Measurements from ENCODE around the gene THAP5. TPM values are rescaled to one million over a fixed set of nuclear protein-coding genes. Genes with fewer than 3 reads are reported as not detected.

The THAP5 gene
- total and polyA plus RNA-seq, 4 donors = 11.3 to 29.9 (median 15.5) TPM

DNA sequence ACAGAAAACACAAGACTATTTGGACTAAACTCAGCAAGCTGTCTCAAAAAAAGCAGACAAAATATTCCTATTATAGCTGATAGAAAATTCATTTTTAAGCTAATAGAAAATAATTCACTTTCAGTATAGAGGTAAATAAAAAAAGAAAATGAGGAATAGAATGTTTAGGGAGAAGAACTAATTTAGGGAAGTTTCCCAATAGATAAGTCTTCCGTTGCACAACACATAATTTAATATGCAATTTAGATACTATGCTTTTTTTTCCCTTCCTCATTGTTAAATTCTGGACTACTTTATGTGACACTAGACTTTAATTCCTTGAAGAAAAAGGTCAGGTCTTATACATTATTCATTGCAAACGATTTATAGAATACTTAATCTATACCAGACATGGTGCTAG, 53.9 kb downstream of the THAP5 start:
- Histone ChIP-seq H3K4me3 (ENCODE audit: low read depth in 1 of 3, low read length in 3 of 3) (no peak overlapping the region), H3K9ac (ENCODE audit: low read depth in 1 of 2, low read length in 2 of 2) (no peak overlapping the region), H3K36me3 (ENCODE audit: control insufficient read depth in 4 of 4, insufficient read depth in 3 of 4, low read depth in 1 of 4, low read length in 3 of 4) (peaks cover 1 to 25% (median 22%) of the 10 kb centered on the region in 4 donors), H3K4me1 (ENCODE audit: control insufficient read depth in 4 of 4, insufficient read depth in 4 of 4, low read length in 3 of 4) (peaks cover 3 to 16% (median 12%) of the 10 kb centered on the region in 4 donors), H3K27ac (ENCODE audit: low read depth in 1 of 2, low read length in 2 of 2) (no peak overlapping the region), H3K9me3 (ENCODE audit: control insufficient read depth in 4 of 4, low read length in 3 of 4) (peaks cover 0 to 1% (median 0%) of the 10 kb centered on the region in 4 donors), H3K27me3 (ENCODE audit: control insufficient read depth in 4 of 4, insufficient read depth in 4 of 4, low read length in 3 of 4) (no peaks in the 10 kb centered on the region)
- DNase-seq (ENCODE audit: low spot score) = no peak
- WGBS = 79% methylated on average over 2 of the region's 2 CpGs
- no peak for TF ChIP-seq GABPA (IDR thresholded peaks at IDR 0.05 in 1 of 2, conservative IDR thresholded peaks at IDR 0.05 in 1 of 2)
- TF ChIP-seq, protein P1, sequence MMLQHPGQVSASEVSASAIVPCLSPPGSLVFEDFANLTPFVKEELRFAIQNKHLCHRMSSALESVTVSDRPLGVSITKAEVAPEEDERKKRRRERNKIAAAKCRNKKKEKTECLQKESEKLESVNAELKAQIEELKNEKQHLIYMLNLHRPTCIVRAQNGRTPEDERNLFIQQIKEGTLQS (IDR thresholded peaks at IDR 0.05) = no peak
- TF ChIP-seq, protein P2, sequence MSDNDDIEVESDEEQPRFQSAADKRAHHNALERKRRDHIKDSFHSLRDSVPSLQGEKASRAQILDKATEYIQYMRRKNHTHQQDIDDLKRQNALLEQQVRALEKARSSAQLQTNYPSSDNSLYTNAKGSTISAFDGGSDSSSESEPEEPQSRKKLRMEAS (IDR thresholded peaks at IDR 0.05) = no peak
- TF ChIP-seq, protein P3, sequence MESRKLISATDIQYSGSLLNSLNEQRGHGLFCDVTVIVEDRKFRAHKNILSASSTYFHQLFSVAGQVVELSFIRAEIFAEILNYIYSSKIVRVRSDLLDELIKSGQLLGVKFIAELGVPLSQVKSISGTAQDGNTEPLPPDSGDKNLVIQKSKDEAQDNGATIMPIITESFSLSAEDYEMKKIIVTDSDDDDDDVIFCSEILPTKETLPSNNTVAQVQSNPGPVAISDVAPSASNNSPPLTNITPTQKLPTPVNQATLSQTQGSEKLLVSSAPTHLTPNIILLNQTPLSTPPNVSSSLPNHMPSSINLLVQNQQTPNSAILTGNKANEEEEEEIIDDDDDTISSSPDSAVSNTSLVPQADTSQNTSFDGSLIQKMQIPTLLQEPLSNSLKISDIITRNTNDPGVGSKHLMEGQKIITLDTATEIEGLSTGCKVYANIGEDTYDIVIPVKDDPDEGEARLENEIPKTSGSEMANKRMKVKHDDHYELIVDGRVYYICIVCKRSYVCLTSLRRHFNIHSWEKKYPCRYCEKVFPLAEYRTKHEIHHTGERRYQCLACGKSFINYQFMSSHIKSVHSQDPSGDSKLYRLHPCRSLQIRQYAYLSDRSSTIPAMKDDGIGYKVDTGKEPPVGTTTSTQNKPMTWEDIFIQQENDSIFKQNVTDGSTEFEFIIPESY (IDR thresholded peaks at IDR 0.05) = no peak

DNA sequence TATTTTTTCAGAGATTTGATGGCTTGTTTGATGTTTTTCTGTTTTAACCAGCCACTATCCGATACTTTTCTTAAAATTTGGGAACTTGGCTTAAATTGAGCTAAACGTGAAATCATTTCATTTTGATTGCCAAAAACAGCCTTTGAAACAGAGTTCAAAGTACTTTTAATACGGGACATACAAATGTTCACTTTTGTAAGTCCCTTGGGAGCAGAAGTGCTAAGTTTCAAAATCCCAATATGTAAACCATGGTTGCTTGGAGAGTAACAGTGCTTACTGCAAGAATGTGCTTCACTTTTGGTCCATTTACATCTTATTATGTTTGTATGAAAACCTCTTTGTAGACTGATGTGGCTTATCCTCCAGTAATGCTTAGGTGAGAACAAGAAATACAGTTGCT, 54.5 kb downstream of the THAP5 start:
- H3K9me3 ChIP-seq (ENCODE audit: control insufficient read depth in 4 of 4, low read length in 3 of 4) = peaks cover 0 to 1% (median 0%) of the 10 kb centered on the region in 4 donors
- no peak overlapping the region for H3K4me3 ChIP-seq (ENCODE audit: low read depth in 1 of 3, low read length in 3 of 3)
- TF ChIP-seq, protein P1 (IDR thresholded peaks at IDR 0.05) = no peak
- TF ChIP-seq, protein P4, sequence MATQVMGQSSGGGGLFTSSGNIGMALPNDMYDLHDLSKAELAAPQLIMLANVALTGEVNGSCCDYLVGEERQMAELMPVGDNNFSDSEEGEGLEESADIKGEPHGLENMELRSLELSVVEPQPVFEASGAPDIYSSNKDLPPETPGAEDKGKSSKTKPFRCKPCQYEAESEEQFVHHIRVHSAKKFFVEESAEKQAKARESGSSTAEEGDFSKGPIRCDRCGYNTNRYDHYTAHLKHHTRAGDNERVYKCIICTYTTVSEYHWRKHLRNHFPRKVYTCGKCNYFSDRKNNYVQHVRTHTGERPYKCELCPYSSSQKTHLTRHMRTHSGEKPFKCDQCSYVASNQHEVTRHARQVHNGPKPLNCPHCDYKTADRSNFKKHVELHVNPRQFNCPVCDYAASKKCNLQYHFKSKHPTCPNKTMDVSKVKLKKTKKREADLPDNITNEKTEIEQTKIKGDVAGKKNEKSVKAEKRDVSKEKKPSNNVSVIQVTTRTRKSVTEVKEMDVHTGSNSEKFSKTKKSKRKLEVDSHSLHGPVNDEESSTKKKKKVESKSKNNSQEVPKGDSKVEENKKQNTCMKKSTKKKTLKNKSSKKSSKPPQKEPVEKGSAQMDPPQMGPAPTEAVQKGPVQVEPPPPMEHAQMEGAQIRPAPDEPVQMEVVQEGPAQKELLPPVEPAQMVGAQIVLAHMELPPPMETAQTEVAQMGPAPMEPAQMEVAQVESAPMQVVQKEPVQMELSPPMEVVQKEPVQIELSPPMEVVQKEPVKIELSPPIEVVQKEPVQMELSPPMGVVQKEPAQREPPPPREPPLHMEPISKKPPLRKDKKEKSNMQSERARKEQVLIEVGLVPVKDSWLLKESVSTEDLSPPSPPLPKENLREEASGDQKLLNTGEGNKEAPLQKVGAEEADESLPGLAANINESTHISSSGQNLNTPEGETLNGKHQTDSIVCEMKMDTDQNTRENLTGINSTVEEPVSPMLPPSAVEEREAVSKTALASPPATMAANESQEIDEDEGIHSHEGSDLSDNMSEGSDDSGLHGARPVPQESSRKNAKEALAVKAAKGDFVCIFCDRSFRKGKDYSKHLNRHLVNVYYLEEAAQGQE (IDR thresholded peaks at IDR 0.05) = no peak
- TF ChIP-seq RAD21 (IDR thresholded peaks at IDR 0.05) (no peak), SP1 (IDR thresholded peaks at IDR 0.05) (peak; percentile 60), TAF1 (conservative IDR thresholded peaks at IDR 0.05) (no peak), JUND (IDR thresholded peaks at IDR 0.05) (peak in 1 of 2 donors; percentile 27), EGR1 (IDR thresholded peaks at IDR 0.05; ENCODE audit: low read depth in 2 of 2) (no peak), NR2F2 (IDR thresholded peaks at IDR 0.05) (no peak), FOXA2 (IDR thresholded peaks at IDR 0.05) (no peak), HNF4A (conservative IDR thresholded peaks at IDR 0.05) (peak; percentile 97 to 98), FOXA1 (IDR thresholded peaks at IDR 0.05) (no peak), GABPA (IDR thresholded peaks at IDR 0.05 in 1 of 2, conservative IDR thresholded peaks at IDR 0.05 in 1 of 2) (no peak), YY1 (IDR thresholded peaks at IDR 0.05) (no peak), HNF4G (IDR thresholded peaks at IDR 0.05) (peak; percentile 71), RXRA (IDR thresholded peaks at IDR 0.05) (peak; percentile 16 to 44)
- TF ChIP-seq, protein P5, sequence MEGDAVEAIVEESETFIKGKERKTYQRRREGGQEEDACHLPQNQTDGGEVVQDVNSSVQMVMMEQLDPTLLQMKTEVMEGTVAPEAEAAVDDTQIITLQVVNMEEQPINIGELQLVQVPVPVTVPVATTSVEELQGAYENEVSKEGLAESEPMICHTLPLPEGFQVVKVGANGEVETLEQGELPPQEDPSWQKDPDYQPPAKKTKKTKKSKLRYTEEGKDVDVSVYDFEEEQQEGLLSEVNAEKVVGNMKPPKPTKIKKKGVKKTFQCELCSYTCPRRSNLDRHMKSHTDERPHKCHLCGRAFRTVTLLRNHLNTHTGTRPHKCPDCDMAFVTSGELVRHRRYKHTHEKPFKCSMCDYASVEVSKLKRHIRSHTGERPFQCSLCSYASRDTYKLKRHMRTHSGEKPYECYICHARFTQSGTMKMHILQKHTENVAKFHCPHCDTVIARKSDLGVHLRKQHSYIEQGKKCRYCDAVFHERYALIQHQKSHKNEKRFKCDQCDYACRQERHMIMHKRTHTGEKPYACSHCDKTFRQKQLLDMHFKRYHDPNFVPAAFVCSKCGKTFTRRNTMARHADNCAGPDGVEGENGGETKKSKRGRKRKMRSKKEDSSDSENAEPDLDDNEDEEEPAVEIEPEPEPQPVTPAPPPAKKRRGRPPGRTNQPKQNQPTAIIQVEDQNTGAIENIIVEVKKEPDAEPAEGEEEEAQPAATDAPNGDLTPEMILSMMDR (IDR thresholded peaks at IDR 0.05; ENCODE audit: low read depth, low read length, missing input control) = no peak
- TF ChIP-seq, protein P3 (IDR thresholded peaks at IDR 0.05) = no peak
- TF ChIP-seq, protein P2 (IDR thresholded peaks at IDR 0.05) = peak; percentile 13
- peaks cover 3 to 16% (median 12%) of the 10 kb centered on the region in 4 donors for H3K4me1 ChIP-seq (ENCODE audit: control insufficient read depth in 4 of 4, insufficient read depth in 4 of 4, low read length in 3 of 4)
- no peak overlapping the region for H3K9ac ChIP-seq (ENCODE audit: low read depth in 1 of 2, low read length in 2 of 2)
- peaks cover 1 to 28% (median 25%) of the 10 kb centered on the region in 4 donors for H3K36me3 ChIP-seq (ENCODE audit: control insufficient read depth in 4 of 4, insufficient read depth in 3 of 4, low read depth in 1 of 4, low read length in 3 of 4)
- no peak for DNase-seq (ENCODE audit: low spot score)
- no peak overlapping the region for H3K27ac ChIP-seq (ENCODE audit: low read depth in 1 of 2, low read length in 2 of 2)
- WGBS = 36% methylated on average over 3 of the region's 3 CpGs
- H3K27me3 ChIP-seq (ENCODE audit: control insufficient read depth in 4 of 4, insufficient read depth in 4 of 4, low read length in 3 of 4) = no peaks in the 10 kb centered on the region
